Heart left ventricle (tissue), 16 donors: Measurements from ENCODE around the gene ABHD16B. TPM values are rescaled to one million over a fixed set of nuclear protein-coding genes. Genes with fewer than 3 reads are reported as not detected.
"Not testable (repeated sequence)": the region's sequence is repeated elsewhere in the genome, so short reads cannot be mapped to it uniquely, and the experiment has no call there.

Experiments
- ATAC-seq, 4 donors: fragments of 200-7000 bp; cut with Tn5 transposase; one replicate each; pipeline ENCODE4 v1.9.1; 2020 to 2022; ENCODE audit warnings: moderate library complexity in 4 of 4, mild to moderate bottlenecking in 3 of 4, moderate number of reproducible peaks in 1 of 4
- DNase-seq, 5 donors: peaks; one replicate each; pipeline ENCODE4 v3.0.0-alpha.2; 2020
- H3K27ac ChIP-seq, 12 donors: fragments of 200-600 bp; sonication (generic) in 4 of 12; one replicate each; pipeline versions ENCODE4 v1.5.0 to v1.8.0; 2016 to 2022; ENCODE audit warnings: mild to moderate bottlenecking in 2 of 12
- H3K27me3 ChIP-seq, 9 donors: fragments of 200-600 bp; sonication (generic) in 2 of 9; one replicate each; pipeline versions ENCODE4 v1.5.1 to v1.8.0; 2016 to 2022; ENCODE audit warnings: mild to moderate bottlenecking in 3 of 9
- H3K36me3 ChIP-seq, 9 donors: fragments of 200-600 bp; sonication (generic) in 2 of 9; one replicate each; pipeline versions ENCODE4 v1.5.0 to v1.8.0; 2018 to 2022; ENCODE audit warnings: mild to moderate bottlenecking in 2 of 9
- H3K4me1 ChIP-seq, 12 donors: fragments of 200-600 bp; sonication (generic) in 4 of 12; one replicate each; pipeline versions ENCODE4 v1.5.0 to v1.8.0; 2016 to 2022; ENCODE audit warnings: mild to moderate bottlenecking in 3 of 12
- H3K4me3 ChIP-seq, 12 donors: fragments of 200-600 bp; sonication (generic) in 4 of 12; one replicate each; pipeline versions ENCODE4 v1.5.0 to v1.8.0; 2017 to 2022; ENCODE audit warnings: mild to moderate bottlenecking in 9 of 12, moderate library complexity in 4 of 12
- H3K9me3 ChIP-seq, 12 donors: fragments of 200-600 bp; sonication (generic) in 4 of 12; one replicate each; pipeline versions ENCODE4 v1.5.0 to v1.8.0; 2016 to 2022; ENCODE audit warnings: mild to moderate bottlenecking in 1 of 12
- CTCF ChIP-seq, 12 donors: fragments of 200-600 bp; sonication (generic) in 4 of 12; IDR thresholded peaks; one replicate each; pipeline versions ENCODE4 v1.5.0 to v1.8.0; 2018 to 2022; ENCODE audit warnings: antibody characterized with exemption in 12 of 12, mild to moderate bottlenecking in 5 of 12
- POLR2A ChIP-seq, 2 donors: fragments of 450-650 bp; IDR thresholded peaks; one replicate each; pipeline ENCODE4 v1.6.1; 2017; ENCODE audit warnings: antibody characterized with exemption in 2 of 2, mild to moderate bottlenecking in 2 of 2, moderate library complexity in 2 of 2
- WGBS, 4 donors: extraction: QIAGEN DNeasy Blood & Tissue Kit in 2 of 4; methylation state at CpG; one replicate each; pipeline versions ENCODE4 v1.1.5 to v1.1.7; 2013 to 2018; 5-methylcytosine and 5-hydroxymethylcytosine counted together
- intact Hi-C, 10 donors: fragments of 100-400 bp; cut with DNase I; formaldehyde crosslinking; loops; one replicate each; pipeline versions ENCODE4 v1.11.1 to v1.14.2; 2022
- polyA plus RNA-seq, 2 donors: library from polyadenylated mRNA; stranded (reverse); fragments of 200-250 nt; gene quantifications; one replicate each; pipeline ENCODE4 v1.2.3, GENCODE V29; 2013
- total RNA-seq, 9 donors: library from RNA; depleted of rRNA in 2 of 9; stranded (reverse); fragments of >200 nt in 2 of 9; fragmentation: NEBNext Ultra II Directional in 3 of 9; extraction: Animal tissue kit (Norgen Biotek cat#: 25700) in 3 of 9; gene quantifications; one replicate each; pipeline versions ENCODE4 v1.1.0 to v1.2.4, GENCODE V29; 2016 to 2023
- donor health status: ischemic (EF 13 %, LVEDD 7.1; RV severe dilation, severe dysfunction).
- donor health status: healthy with polysubstance abuse.
- donor health status: DM: no; HTN: yes; CAD: no.
- donor health status: DM: no; HTN: no; CAD: no.
- donor health status: ischemic (EF 25% LVEDD 6.9; RV normal size, moderate dysfunction).
- donor health status: ischemic (EF 25% LVEDD 5.7; RV mildly dilated, moderate dysfunction).
- donor health status: healthy.
- donor health status: DM: yes; HTN: yes; CAD: no.
- donor health status: ischemic (EF 35%, LVEDD 5.7; RV mildly dilated, moderate dysfunction).
- donor health status: nonischemic (EF 11% LVEDD 7.7; RV severe dilation, severe dysfunction).
- donor health status: DM: yes; HTN: yes; CAD: no.
- donor health status: PGD.
- donor health status: ischemic (EF 29% LVEDD 5.4; RV normal size, mild dysfunction).
- donor health status: nonischemic (EF 23%, LVEDD 6.1; RV moderate dilation, normal function).

Gene ABHD16B
- total and polyA plus RNA-seq, 11 donors, result 0.12 to 0.72 TPM; not detected in 9

GRCh38 chr20:63864978-63865640 is 3.8 kb downstream of the ABHD16B start, which contains the start of gene TPD52L2:
TSS of gene TPD52L2 (plus strand) at chr20:63865270. CDS start at chr20:63865366, 96 bp downstream.
- Histone ChIP-seq H3K36me3 (peaks cover 0 to 44% (median 22%) of the 10 kb centered on the region in 9 donors), H3K27me3 (no peaks in the 10 kb centered on the region), H3K27ac (peak within 1 kb of the TSS; percentile 86 to 98 (median 94)), H3K9me3 (no peaks in the 10 kb centered on the region), H3K4me1 (peaks cover 8 to 54% (median 25%) of the 10 kb centered on the region in 12 donors), H3K4me3 (peak within 1 kb of the TSS; percentile 73 to 99 (median 82))
- TF ChIP-seq POLR2A (IDR thresholded peaks at IDR 0.05), result peak; percentile 24 to 89
- TF ChIP-seq CTCF (IDR thresholded peaks at IDR 0.05), result peak in 1 of 12 donors; percentile 3
- WGBS, 4 donors, result 0 to 1% (median 0%) methylated on average over 25 to 68 of the region's 68 CpGs
- intact Hi-C loops, result loop anchor here (1.0 to 10.0 kb wide), 17 partner anchors 30 to 330 kb away; partner anchors contain the start of genes PTK6 (in 4 of the 10), DNAJC5 (in 2 of the 10), ARFRP1 (in 1 of the 10) and GMEB2 (in 1 of the 10)
- DNase-seq (peak; percentile 98 to 99 (median 99)), ATAC-seq (peak; percentile 94 to 96 (median 95))

GRCh38 chr20:63867042-63867441 is 5.7 kb downstream of the ABHD16B start:
- H3K9me3 ChIP-seq, DNase-seq, H3K27ac ChIP-seq, H3K27me3 ChIP-seq, H3K4me3 ChIP-seq, ATAC-seq: not testable (repeated sequence)
- Histone ChIP-seq H3K4me1 (peaks cover 8 to 42% (median 25%) of the 10 kb centered on the region in 12 donors), H3K36me3 (peaks cover 0 to 53% (median 41%) of the 10 kb centered on the region in 9 donors)
- intact Hi-C loops, result loop anchor here in 4 of 10 donors (5.0 to 10.0 kb wide), 7 partner anchors 52 to 332 kb away; partner anchors contain the start of genes PTK6 (in 2 of the 4), GMEB2 (in 1 of the 4), RTEL1 (in 1 of the 4) and SRMS (in 1 of the 4)
- 92 to 95% (median 95%) methylated on average over 13 of the region's 13 CpGs for WGBS, 4 donors

- H3K36me3 ChIP-seq, result peaks cover 0 to 58% (median 51%) of the 10 kb centered on the region in 9 donors
- DNase-seq (no peak), ATAC-seq (no peak)
- 87 to 92% (median 91%) methylated on average over 5 of the region's 5 CpGs for WGBS, 4 donors
- no peak overlapping the region for H3K27ac ChIP-seq
- peaks cover 8 to 51% (median 23%) of the 10 kb centered on the region in 12 donors for H3K4me1 ChIP-seq
- no peaks in the 10 kb centered on the region for H3K27me3 ChIP-seq
- H3K4me3 ChIP-seq, result no peak overlapping the region
- no peaks in the 10 kb centered on the region for H3K9me3 ChIP-seq
- TF ChIP-seq CTCF (IDR thresholded peaks at IDR 0.05) (no peak), POLR2A (IDR thresholded peaks at IDR 0.05) (no peak)
- intact Hi-C loops, result loop anchor here in 4 of 10 donors (5.0 to 10.0 kb wide), 7 partner anchors 53 to 333 kb away; partner anchors contain the start of genes PTK6 (in 2 of the 4), GMEB2 (in 1 of the 4), RTEL1 (in 1 of the 4) and SRMS (in 1 of the 4)
These were observed 7.0 kb downstream of the ABHD16B start for GRCh38 chr20:63868264-63868663.

- Histone ChIP-seq H3K4me1 (peaks cover 0 to 27% (median 4%) of the 10 kb centered on the region in 12 donors), H3K36me3 (peaks cover 0 to 100% (median 91%) of the 10 kb centered on the region in 9 donors), H3K27me3 (no peaks in the 10 kb centered on the region), H3K4me3 (peak overlapping the region in 1 of 12 donors; percentile 43), H3K9me3 (no peaks in the 10 kb centered on the region), H3K27ac (peak overlapping the region in 7 of 12 donors; percentile 13 to 92 (median 60))
- DNase-seq, result peak; percentile 60 to 74 (median 61)
- WGBS, 4 donors, result 77 to 81% (median 78%) methylated on average over 14 of the region's 14 CpGs
- intact Hi-C loops, result loop anchor here in 1 of 10 donors (10.0 kb wide), 1 partner anchor 339 kb away; the partner anchor contains the start of gene PTK6
- peak; percentile 68 to 91 (median 84) for ATAC-seq
- TF ChIP-seq CTCF (IDR thresholded peaks at IDR 0.05) (no peak), POLR2A (IDR thresholded peaks at IDR 0.05) (no peak)
These were observed 12.2 kb downstream of the ABHD16B start for GRCh38 chr20:63873477-63873971.

GRCh38 chr20:63874241-63874640 is 12.9 kb downstream of the ABHD16B start:
- not testable (repeated sequence) for ATAC-seq, H3K27me3 ChIP-seq, DNase-seq, H3K9me3 ChIP-seq, H3K4me3 ChIP-seq
- Histone ChIP-seq H3K36me3 (peaks cover 0 to 100% (median 86%) of the 10 kb centered on the region in 9 donors), H3K4me1 (peaks cover 0 to 26% (median 4%) of the 10 kb centered on the region in 12 donors), H3K27ac (peak overlapping the region in 1 of 12 donors; percentile 92)
- intact Hi-C loops, result loop anchor here in 1 of 10 donors (10.0 kb wide), 1 partner anchor 339 kb away; the partner anchor contains the start of gene PTK6
- whole genome bisulfite sequencing, 4 donors, result 91 to 95% (median 94%) methylated on average over 7 of the region's 7 CpGs
